Ovary (tissue), 9 donors: Measurements from ENCODE around the gene TEDC1. TPM values are rescaled to one million over a fixed set of nuclear protein-coding genes. Genes with fewer than 3 reads are reported as not detected.

Experiments
- DNase-seq, 5 donors: peaks; one replicate each; pipeline ENCODE4 v3.0.0-alpha.2; 2019 to 2020
- H3K27ac ChIP-seq, 2 donors: fragments of 200-600 bp; one replicate each; pipeline versions ENCODE4 v1.5.1 to v1.8.0; 2019 to 2022
- H3K27me3 ChIP-seq: fragments of 200-600 bp; one replicate; pipeline ENCODE4 v1.8.0; 2022
- H3K36me3 ChIP-seq: fragments of 200-600 bp; sonication (generic); one replicate; pipeline ENCODE4 v1.5.1; 2019
- H3K4me1 ChIP-seq: one replicate; pipeline ENCODE4 v1.8.1; 2013; ENCODE audit warnings: mild to moderate bottlenecking, moderate library complexity; ENCODE audit not compliant: insufficient read depth
- H3K4me3 ChIP-seq: fragments of 200-600 bp; sonication (generic); one replicate; pipeline ENCODE4 v1.5.1; 2017
- H3K9me3 ChIP-seq, 2 donors: fragments of 200-600 bp in 1 of 2; sonication (generic) in 1 of 2; one replicate each; pipeline versions ENCODE4 v1.5.1 to v1.8.1; 2013 to 2019; ENCODE audit warnings: mild to moderate bottlenecking in 1 of 2, moderate library complexity in 1 of 2
- CTCF ChIP-seq, 3 donors: fragments of 450-650 bp in 2 of 3; fragments of 200-600 bp in 1 of 3; IDR thresholded peaks; one replicate each; pipeline versions ENCODE4 v1.5.1 to v1.8.0; 2016 to 2022; ENCODE audit warnings: antibody characterized with exemption in 3 of 3, mild to moderate bottlenecking in 1 of 3
- EP300 ChIP-seq: sonication (generic); formaldehyde crosslinking; IDR thresholded peaks from one replicate; pipeline ENCODE4 v1.6.1; 2017; ENCODE audit warnings: antibody characterized with exemption
- POLR2A ChIP-seq: fragments of 450-650 bp; IDR thresholded peaks from one replicate; pipeline ENCODE4 v1.6.1; 2017; ENCODE audit warnings: antibody characterized with exemption, mild to moderate bottlenecking, moderate library complexity
- WGBS, 3 donors: extraction: QIAGEN DNeasy Blood & Tissue Kit in 1 of 3; methylation state at CpG; one replicate each; pipeline versions ENCODE4 v1.1.5 to v1.1.7; 2013 to 2017; 5-methylcytosine and 5-hydroxymethylcytosine counted together
- intact Hi-C, 4 donors: fragments of 100-400 bp; cut with DNase I; formaldehyde crosslinking; loops; one replicate each; pipeline versions ENCODE4 v1.11.0 to v1.15.1; 2022 to 2023
- polyA plus RNA-seq, 2 donors: library from polyadenylated mRNA; stranded (reverse); fragments of 200-250 nt in 1 of 2; fragments of 350-450 nt in 1 of 2; fragmentation: Illumina TruSeq in 1 of 2; extraction: RNeasy Lipid Tissue Mini Kit (QIAGEN cat#74804) in 1 of 2; gene quantifications; one replicate each; pipeline ENCODE4 v1.2.3, GENCODE V29; 2013 to 2014
- total RNA-seq, 7 donors: library from RNA; depleted of rRNA in 2 of 7; stranded (reverse); fragments of >200 nt in 2 of 7; fragmentation: NEBNext Ultra II Directional in 3 of 7; extraction: Animal tissue kit (Norgen Biotek cat#: 25700) in 3 of 7; gene quantifications; one replicate each; pipeline versions ENCODE4 v1.1.0 to v1.2.4, GENCODE V29; 2016 to 2023
- donor health status: DM: no; HTN: no; CAD: no; lungs with moderate emphysema.
- donor health status: DM: no; HTN: no; CAD: no.
- donor health status: Bipolar disorder and iron deficiency.
- donor health status: DM: yes; HTN: yes; CAD: no.
- donor health status: DM: no; HTN: no; CAD: no.
- donor health status: DM: yes; HTN: yes; CAD: no.

Gene TEDC1
- total and polyA plus RNA-seq, 9 donors, result 2.6 to 8.2 (median 3.8) TPM; not detected in 1

- Histone ChIP-seq H3K27me3 (no peaks in the 10 kb centered on the region), H3K27ac (no peak overlapping the region), H3K36me3 (no peaks in the 10 kb centered on the region), H3K9me3 (no peaks in the 10 kb centered on the region), H3K4me1 (no peaks in the 10 kb centered on the region), H3K4me3 (no peak overlapping the region)
- intact Hi-C loops, result no loop called here
- 87 to 90% (median 90%) methylated on average over 20 of the region's 20 CpGs for WGBS, 3 donors
- no peak for TF ChIP-seq CTCF (IDR thresholded peaks at IDR 0.05)
- TF ChIP-seq POLR2A, result no peak
- no peak for TF ChIP-seq EP300
- no peak for DNase-seq
These were observed 23.7 kb upstream of the TEDC1 start for GRCh38 chr14:105467249-105467941.

- intact Hi-C loops, result no loop called here
- WGBS, 3 donors, result 87 to 89% (median 89%) methylated on average over 22 of the region's 22 CpGs
- Histone ChIP-seq H3K27ac (no peak overlapping the region), H3K36me3 (no peaks in the 10 kb centered on the region), H3K27me3 (no peaks in the 10 kb centered on the region), H3K9me3 (no peaks in the 10 kb centered on the region), H3K4me1 (no peaks in the 10 kb centered on the region), H3K4me3 (no peak overlapping the region)
- DNase-seq, result peak in 1 of 5 donors; percentile 27
- TF ChIP-seq EP300, result no peak
- no peak for TF ChIP-seq CTCF (IDR thresholded peaks at IDR 0.05)
- TF ChIP-seq POLR2A, result no peak
These were observed 23.0 kb upstream of the TEDC1 start for GRCh38 chr14:105467942-105468471.

- H3K36me3 ChIP-seq, result no peaks in the 10 kb centered on the region
- H3K4me1 ChIP-seq, result peaks cover 3% of the 10 kb centered on the region
- TF ChIP-seq CTCF (IDR thresholded peaks at IDR 0.05) (no peak), POLR2A (no peak), EP300 (no peak)
- no peaks in the 10 kb centered on the region for H3K27me3 ChIP-seq
- H3K9me3 ChIP-seq, result no peaks in the 10 kb centered on the region
- DNase-seq, result no peak
- no peak overlapping the region for H3K27ac ChIP-seq
- whole genome bisulfite sequencing, 3 donors, result 70 to 80% (median 72%) methylated on average over 19 of the region's 19 CpGs
- H3K4me3 ChIP-seq, result no peak overlapping the region
- intact Hi-C loops, result no loop called here
These were observed 22.3 kb upstream of the TEDC1 start for GRCh38 chr14:105468621-105469241.

GRCh38 chr14:105469456-105470349 lies 21.3 kb upstream of the TEDC1 start:
- Histone ChIP-seq H3K9me3 (no peaks in the 10 kb centered on the region), H3K27me3 (no peaks in the 10 kb centered on the region), H3K4me3 (no peak overlapping the region), H3K4me1 (peaks cover 5% of the 10 kb centered on the region), H3K36me3 (no peaks in the 10 kb centered on the region), H3K27ac (no peak overlapping the region)
- TF ChIP-seq POLR2A (no peak), EP300 (no peak), CTCF (IDR thresholded peaks at IDR 0.05) (no peak)
- peak in 1 of 5 donors; percentile 47 for DNase-seq
- intact Hi-C loops, result loop anchor here in 2 of 4 donors (10.0 kb wide), 2 partner anchors 45 to 55 kb away; partner anchors contain the start of gene MTA1 (in 1 of the 2)
- 84 to 89% (median 87%) methylated on average over 48 to 54 of the region's 54 CpGs for WGBS, 3 donors
